22Rv1 (cell line): ENCODE measurements around the gene STIM1.

Source experiments
- H3K27ac ChIP-seq: fragments of 450-650 bp; 2 replicates; pipeline ENCODE4 v1.5.1; 2017
- CTCF ChIP-seq: fragments of 450-650 bp; IDR thresholded peaks from 2 replicates; pipeline ENCODE4 v1.5.1; 2017; ENCODE audit warnings: mild to moderate bottlenecking
- ZFX ChIP-seq: fragments of 450-650 bp; IDR thresholded peaks from 2 replicates; pipeline ENCODE4 v1.6.1; 2017; ENCODE audit warnings: antibody characterized with exemption, borderline replicate concordance

The STIM1 gene

DNA sequence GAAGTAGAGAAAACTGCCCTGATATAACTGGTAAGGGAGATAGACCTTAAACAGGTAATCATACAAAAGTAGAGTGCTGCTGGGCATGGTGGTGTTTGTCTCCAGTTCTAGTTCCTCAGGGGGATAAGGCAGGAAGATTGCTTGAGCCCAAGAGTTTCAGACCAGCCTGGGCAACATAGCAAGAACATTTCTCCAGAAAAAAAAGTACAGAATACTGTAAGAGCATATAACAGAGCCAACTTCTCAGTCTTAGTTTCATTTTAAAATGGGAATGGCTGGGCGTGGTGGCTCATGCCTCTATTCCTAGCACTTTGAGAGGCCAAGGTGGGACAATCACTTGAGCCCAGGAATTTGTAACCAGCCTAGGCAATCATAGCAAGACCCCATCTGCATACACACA is 10.2 kb upstream of the STIM1 start:
- TF ChIP-seq ZFX, result no peak
- no peak for TF ChIP-seq CTCF
- no peak overlapping the region for H3K27ac ChIP-seq

DNA sequence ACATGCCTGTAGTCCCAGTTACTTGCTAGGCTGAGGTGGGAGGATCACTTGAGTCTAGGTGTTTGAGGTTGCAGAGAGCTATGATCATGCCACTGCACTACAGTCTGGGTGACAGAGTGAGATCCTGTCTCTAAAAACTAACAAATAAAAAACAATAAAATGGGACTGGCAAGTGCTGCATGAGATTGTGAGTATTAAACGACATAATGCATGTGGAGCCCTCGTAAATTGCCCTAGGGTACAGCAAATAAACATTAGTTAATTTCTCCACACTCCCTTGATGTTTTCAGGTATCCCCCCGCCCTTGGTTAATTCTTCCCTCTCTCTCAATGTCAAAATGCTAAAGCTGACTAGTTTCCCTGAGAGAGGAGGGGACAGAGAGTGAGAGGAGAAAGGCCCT is 9.8 kb upstream of the STIM1 start:
- TF ChIP-seq ZFX (no peak), CTCF (no peak)
- no peak overlapping the region for H3K27ac ChIP-seq

DNA sequence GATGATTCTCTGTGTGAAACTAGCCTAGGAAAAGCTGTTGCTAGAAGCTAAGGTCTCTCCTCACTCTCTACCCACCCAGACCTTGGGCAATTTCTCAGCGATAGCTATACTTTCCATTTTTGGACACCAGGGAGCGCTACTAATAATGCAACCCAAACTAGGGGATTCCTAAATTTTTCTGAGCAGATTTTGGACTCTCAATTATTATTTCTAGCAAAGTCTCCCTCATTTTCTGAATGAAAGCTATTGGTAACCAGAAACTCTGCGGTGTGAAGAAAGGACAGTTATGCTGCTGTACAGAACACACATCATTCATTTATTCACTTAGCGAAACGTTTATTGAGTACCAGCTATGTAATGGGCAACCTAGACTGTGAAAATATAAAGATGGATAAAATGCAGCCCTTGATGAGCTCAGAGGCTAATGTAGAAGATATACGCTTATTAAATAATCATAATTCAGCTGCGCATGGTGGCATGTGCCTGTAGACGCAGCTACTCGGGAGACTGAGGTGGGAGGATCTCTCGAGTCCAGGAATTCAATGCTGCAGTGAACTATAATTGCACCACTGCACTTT is 6.1 kb upstream of the STIM1 start:
- no peak for TF ChIP-seq ZFX
- peak; percentile 84 for TF ChIP-seq CTCF
- no peak overlapping the region for H3K27ac ChIP-seq

- TF ChIP-seq CTCF (no peak), ZFX (no peak)
- H3K27ac ChIP-seq, result no peak overlapping the region
Observed at GRCh38 chr11:3853545-3853842, 2.0 kb upstream of the STIM1 start.

DNA sequence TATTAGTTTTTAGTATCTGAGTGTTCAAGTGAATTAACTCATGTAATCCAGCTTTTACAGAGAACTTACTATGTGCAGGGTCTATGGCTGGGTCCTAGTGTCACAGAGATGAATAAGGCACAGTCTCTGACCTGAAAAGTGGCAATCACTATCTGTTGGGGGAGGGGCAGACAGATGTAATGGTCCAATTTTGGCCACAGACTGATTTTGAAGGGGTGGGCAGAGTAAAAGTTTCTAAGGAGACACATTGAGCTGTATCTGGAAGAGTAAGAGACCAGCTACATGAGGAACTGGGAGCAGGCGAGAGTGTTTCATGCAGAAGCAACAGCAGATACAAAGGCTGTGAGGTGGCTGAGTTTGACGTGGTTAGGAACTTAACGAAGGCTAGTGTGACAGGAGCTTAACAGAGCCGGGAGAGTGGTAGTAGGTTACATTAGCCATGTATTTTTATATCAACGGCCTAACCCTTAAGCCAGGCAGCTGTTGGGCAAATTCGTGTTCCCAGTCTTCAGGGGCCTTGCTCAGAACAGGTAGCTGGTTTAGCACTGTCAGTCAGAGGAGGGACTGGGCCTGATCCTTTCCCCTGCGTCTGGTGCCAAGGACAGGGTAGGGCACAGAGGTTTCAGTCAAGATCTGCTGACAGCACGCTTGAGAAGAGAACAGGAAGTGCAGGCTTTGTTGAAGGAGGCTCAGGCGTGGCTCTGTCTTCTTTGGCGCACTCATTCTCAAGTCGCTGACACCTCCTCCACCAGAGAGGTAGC is 1.4 kb upstream of the STIM1 start:
- TF ChIP-seq CTCF, result no peak
- no peak for TF ChIP-seq ZFX
- no peak overlapping the region for H3K27ac ChIP-seq

- TF ChIP-seq CTCF (no peak), ZFX (no peak)
Observed at GRCh38 chr11:3854660-3854976, 846 bp upstream of the STIM1 start.

DNA sequence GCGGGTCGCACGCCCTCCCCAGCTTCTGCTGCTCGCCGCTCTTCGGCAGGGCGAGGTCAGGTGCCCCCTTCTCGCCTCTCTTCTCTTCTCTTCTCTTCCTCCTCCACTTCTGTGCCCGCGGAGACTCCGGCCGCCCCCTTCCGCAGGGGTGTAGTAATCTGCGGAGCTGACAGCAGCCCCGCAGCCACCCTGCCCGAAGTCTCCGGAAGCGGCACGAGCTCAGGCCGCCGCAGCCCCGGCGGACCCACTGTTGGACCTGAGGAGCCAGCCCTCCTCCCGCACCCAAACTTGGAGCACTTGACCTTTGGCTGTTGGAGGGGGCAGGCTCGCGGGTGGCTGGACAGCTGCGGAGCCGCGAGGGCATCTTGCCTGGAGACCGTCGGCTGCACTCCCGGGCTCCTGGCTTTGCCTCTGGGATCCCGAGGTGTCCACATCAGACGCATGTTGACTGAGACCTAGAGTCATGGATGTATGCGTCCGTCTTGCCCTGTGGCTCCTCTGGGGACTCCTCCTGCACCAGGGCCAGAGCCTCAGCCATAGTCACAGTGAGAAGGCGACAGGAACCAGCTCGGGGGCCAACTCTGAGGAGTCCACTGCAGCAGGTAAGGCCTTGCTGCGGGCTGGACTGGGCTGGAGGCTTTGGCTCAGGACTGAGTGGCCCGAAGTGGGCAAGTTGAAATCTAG is 486 bp downstream of the STIM1 start:
- TF ChIP-seq CTCF, result no peak
- no peak for TF ChIP-seq ZFX
- peak overlapping the region; percentile 75; the same call in 1 of the 2 replicates for H3K27ac ChIP-seq

More at GRCh38 chr11:3854660-3854976, 846 bp upstream of the STIM1 start:
- H3K27ac ChIP-seq, result peak overlapping the region; percentile 75; the same call in 1 of the 2 replicates
